ENCODE data around the gene DGKA. TPM values are rescaled to one million over a fixed set of nuclear protein-coding genes. Genes with fewer than 3 reads are reported as not detected.
A peak's percentile ranks its signal among the peaks of the same experiment; 100 is the strongest.

The DGKA gene
- total and polyA plus RNA-seq, 2 of the 13 experiments (the other 11 are each of a cell fraction or from before 2014, with no cell fraction given) = 2.4 to 5.4 TPM

DNA sequence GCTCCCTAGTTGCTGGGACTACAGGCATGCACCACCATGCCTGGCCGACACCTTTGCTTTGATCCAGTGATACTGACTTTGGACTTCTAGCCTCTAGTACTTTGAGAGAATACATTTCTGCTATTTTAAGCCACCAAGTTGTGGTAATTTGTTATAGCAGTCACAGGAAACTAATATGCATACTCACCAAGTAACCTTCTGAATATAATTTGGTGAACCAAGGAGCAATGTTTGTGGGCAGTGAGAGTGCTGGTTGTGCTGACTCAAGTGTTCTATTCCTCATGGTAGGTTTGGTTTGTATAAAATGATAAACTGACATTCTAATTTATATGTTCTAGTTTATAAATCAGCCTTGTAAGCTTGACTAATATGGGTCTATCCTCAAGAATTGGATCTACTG lies 45.8 kb upstream of the DGKA start:
- Histone ChIP-seq H3K4me1 (ENCODE audit: insufficient read depth, low read length) (peaks cover 11% of the 10 kb centered on the region), H3K4me3 (replicated peaks in 1 of 3; ENCODE audit: insufficient read depth in 1 of 3, low read depth in 2 of 3, low read length in 3 of 3) (no peak overlapping the region), H2AFZ (ENCODE audit: low read length) (no peak overlapping the region), H4K20me1 (ENCODE audit: insufficient read depth, low read length) (no peaks in the 10 kb centered on the region), H3K79me2 (ENCODE audit: insufficient read depth, low read length) (no peaks in the 10 kb centered on the region), H3K9ac (ENCODE audit: insufficient read depth, low read depth, low read length) (no peak overlapping the region), H3K27me3 (ENCODE audit: control insufficient read depth in 1 of 2, insufficient read depth in 2 of 2, low read length in 2 of 2) (no peaks in the 10 kb centered on the region), H3K9me3 (ENCODE audit: low read length) (no peaks in the 10 kb centered on the region), H3K4me2 (ENCODE audit: low read depth, low read length) (no peak overlapping the region), H3K36me3 (replicated peaks in 1 of 2; ENCODE audit: control insufficient read depth in 1 of 2, insufficient read depth in 2 of 2, low read length in 2 of 2) (no peaks in the 10 kb centered on the region), H3K27ac (ENCODE audit: extremely low read length, insufficient read depth, low read length) (no peak overlapping the region)
- intact Hi-C loops (cut with micrococcal nuclease; ENCODE audit: unreplicated experiment) = no loop called here
- ChIA-PET CTCF (ENCODE audit: low intra/inter-chr PET ratio, low total read pairs) (no interaction called here), POLR2A (no interaction called here)
- TF ChIP-seq ZNF224 (CRISPR knock-in tag; IDR thresholded peaks at IDR 0.05) (no peak), PHB2 (IDR thresholded peaks at IDR 0.05; ENCODE audit: partially characterized antibody) (no peak), MAFK (conservative IDR thresholded peaks at IDR 0.05 in 1 of 2, IDR thresholded peaks at IDR 0.05 in 1 of 2; ENCODE audit: low read length in 2 of 2) (peak in 1 of 2 experiments; percentile 25; a peak in 1 of 4 replicates)
- DNase-seq (ENCODE audit: low spot score) = no peak
- in situ Hi-C loops (cut with HindIII; ENCODE audit: extremely low pct_ligation_motif_present, low pct_unique_long_range_greater_than_20kb) = no loop called here
- WGBS (ENCODE audit: low lambda C conversion rate) = 10% methylated on average over 1 of the region's 1 CpG
- BruUV-seq (replicated peaks) = no TSS peak
- no peak for FAIRE-seq
- ATAC-seq = no peak

GRCh38 chr12:55891310-55891709 lies 39.7 kb upstream of the DGKA start:
- POLR2A ChIA-PET = no interaction called here
- H2AFZ ChIP-seq (ENCODE audit: low read length) = no peak overlapping the region
- no peak overlapping the region for H3K27ac ChIP-seq (ENCODE audit: extremely low read length, insufficient read depth, low read length)
- FAIRE-seq (no peak), DNase-seq (ENCODE audit: low spot score) (no peak), ATAC-seq (no peak)
- no peaks in the 10 kb centered on the region for H3K27me3 ChIP-seq (ENCODE audit: control insufficient read depth in 1 of 2, insufficient read depth in 2 of 2, low read length in 2 of 2)
- H3K4me2 ChIP-seq (ENCODE audit: low read depth, low read length) = no peak overlapping the region
- in situ Hi-C loops (cut with HindIII; ENCODE audit: extremely low pct_ligation_motif_present, low pct_unique_long_range_greater_than_20kb) (no loop called here), intact Hi-C loops (cut with micrococcal nuclease; ENCODE audit: unreplicated experiment) (no loop called here)
- H3K36me3 ChIP-seq (replicated peaks in 1 of 2; ENCODE audit: control insufficient read depth in 1 of 2, insufficient read depth in 2 of 2, low read length in 2 of 2) = no peaks in the 10 kb centered on the region
- BruUV-seq (replicated peaks) = no TSS peak
- no peaks in the 10 kb centered on the region for H3K79me2 ChIP-seq (ENCODE audit: insufficient read depth, low read length)
- H3K9me3 ChIP-seq (ENCODE audit: low read length) = no peaks in the 10 kb centered on the region
- H3K4me3 ChIP-seq (replicated peaks in 1 of 3; ENCODE audit: insufficient read depth in 1 of 3, low read depth in 2 of 3, low read length in 3 of 3) = no peak overlapping the region
- CTCF ChIA-PET (ENCODE audit: low intra/inter-chr PET ratio, low total read pairs) = no interaction called here
- no peaks in the 10 kb centered on the region for H4K20me1 ChIP-seq (ENCODE audit: insufficient read depth, low read length)
- no peak overlapping the region for H3K9ac ChIP-seq (ENCODE audit: insufficient read depth, low read depth, low read length)
- WGBS (ENCODE audit: low lambda C conversion rate) = 58% methylated on average over 4 of the region's 4 CpGs
- peaks cover 11% of the 10 kb centered on the region for H3K4me1 ChIP-seq (ENCODE audit: insufficient read depth, low read length)
- TF ChIP-seq CERS6 (CRISPR knock-in tag; IDR thresholded peaks at IDR 0.05) (no peak), NFRKB (IDR thresholded peaks at IDR 0.05) (no peak), SIN3A (IDR thresholded peaks at IDR 0.05; ENCODE audit: borderline replicate concordance, low read depth, low read length) (no peak), DBP (CRISPR knock-in tag; IDR thresholded peaks at IDR 0.05; ENCODE audit: not compliant biosample characterization) (no peak), ZNF292 (CRISPR knock-in tag; IDR thresholded peaks at IDR 0.05; ENCODE audit: borderline replicate concordance, low read depth) (no peak), SAFB2 (CRISPR knock-in tag; IDR thresholded peaks at IDR 0.05; ENCODE audit: borderline replicate concordance, low read depth) (no peak), CEBPG (CRISPR knock-in tag; IDR thresholded peaks at IDR 0.05) (no peak), ZBTB46 (CRISPR knock-in tag; IDR thresholded peaks at IDR 0.05; ENCODE audit: borderline replicate concordance) (no peak), ZNF101 (CRISPR knock-in tag; IDR thresholded peaks at IDR 0.05; ENCODE audit: borderline replicate concordance, low read depth) (no peak), HCFC1 (IDR thresholded peaks at IDR 0.05; ENCODE audit: low read depth, low read length) (no peak), FIP1L1 (IDR thresholded peaks at IDR 0.05; ENCODE audit: borderline replicate concordance, insufficient read depth, low read depth, low read length) (no peak)
- TF ChIP-seq, protein P1, sequence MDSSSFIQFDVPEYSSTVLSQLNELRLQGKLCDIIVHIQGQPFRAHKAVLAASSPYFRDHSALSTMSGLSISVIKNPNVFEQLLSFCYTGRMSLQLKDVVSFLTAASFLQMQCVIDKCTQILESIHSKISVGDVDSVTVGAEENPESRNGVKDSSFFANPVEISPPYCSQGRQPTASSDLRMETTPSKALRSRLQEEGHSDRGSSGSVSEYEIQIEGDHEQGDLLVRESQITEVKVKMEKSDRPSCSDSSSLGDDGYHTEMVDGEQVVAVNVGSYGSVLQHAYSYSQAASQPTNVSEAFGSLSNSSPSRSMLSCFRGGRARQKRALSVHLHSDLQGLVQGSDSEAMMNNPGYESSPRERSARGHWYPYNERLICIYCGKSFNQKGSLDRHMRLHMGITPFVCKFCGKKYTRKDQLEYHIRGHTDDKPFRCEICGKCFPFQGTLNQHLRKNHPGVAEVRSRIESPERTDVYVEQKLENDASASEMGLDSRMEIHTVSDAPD (CRISPR knock-in tag; IDR thresholded peaks at IDR 0.05) = no peak
